Renal cortex interstitium (tissue), 15 donors: Measurements from ENCODE around the gene ALG14. TPM values are rescaled to one million over a fixed set of nuclear protein-coding genes. Genes with fewer than 3 reads are reported as not detected.

Experiments used
- DNase-seq, 11 donors: peaks; one replicate each; pipeline ENCODE4 v3.0.0-alpha.2; 2013; ENCODE audit warnings: low read depth in 9 of 11, low spot score in 4 of 11; ENCODE audit errors: extremely low read depth in 1 of 11
- long read RNA-seq, 16 experiments: transcript quantifications; one replicate each; lab custom pipeline, GENCODE V29; 2026
- polyA plus RNA-seq, 3 donors: library from polyadenylated mRNA; unstranded; fragments of 120-200 nt; gene quantifications; one replicate each; pipeline ENCODE4 v1.2.1, GENCODE V29; 2013; ENCODE audit not compliant: insufficient read length in 3 of 3

The ALG14 gene
- polyA plus RNA-seq, result 10 to 100 TPM; 13.5 to 14.1 (median 13.7) TPM
- long read RNA-seq, donor 1, full-length matches to known transcripts, result 9 of 9 reads
- long read RNA-seq, donor 1, partial matches to known transcripts, result 0 of 9 reads
- long read RNA-seq, donor 1, other reads (novel, unspliced or antisense), result 0 of 9 reads
- long read RNA-seq, donor 2, full-length matches to known transcripts, result 12 of 12 reads
- long read RNA-seq, donor 2, partial matches to known transcripts, result 0 of 12 reads
- long read RNA-seq, donor 2, other reads (novel, unspliced or antisense), result 0 of 12 reads
- long read RNA-seq, donor 3, full-length matches to known transcripts, result 23 of 23 reads
- long read RNA-seq, donor 3, partial matches to known transcripts, result 0 of 23 reads
- long read RNA-seq, donor 3, other reads (novel, unspliced or antisense), result 0 of 23 reads
- long read RNA-seq, donor 4, full-length matches to known transcripts, result 7 of 7 reads
- long read RNA-seq, donor 4, partial matches to known transcripts, result 0 of 7 reads
- long read RNA-seq, donor 4, other reads (novel, unspliced or antisense), result 0 of 7 reads
- long read RNA-seq, donor 5, result 0 reads
- long read RNA-seq, donor 6, full-length matches to known transcripts, result 11 of 11 reads
- long read RNA-seq, donor 6, partial matches to known transcripts, result 0 of 11 reads
- long read RNA-seq, donor 6, other reads (novel, unspliced or antisense), result 0 of 11 reads
- long read RNA-seq, donor 7, full-length matches to known transcripts, result 7 of 7 reads
- long read RNA-seq, donor 7, partial matches to known transcripts, result 0 of 7 reads
- long read RNA-seq, donor 7, other reads (novel, unspliced or antisense), result 0 of 7 reads
- long read RNA-seq, donor 8, full-length matches to known transcripts, result 25 of 25 reads
- long read RNA-seq, donor 8, partial matches to known transcripts, result 0 of 25 reads
- long read RNA-seq, donor 8, other reads (novel, unspliced or antisense), result 0 of 25 reads
- long read RNA-seq, donor 9, full-length matches to known transcripts, result 11 of 11 reads
- long read RNA-seq, donor 9, partial matches to known transcripts, result 0 of 11 reads
- long read RNA-seq, donor 9, other reads (novel, unspliced or antisense), result 0 of 11 reads
- long read RNA-seq, donor 10, full-length matches to known transcripts, result 9 of 9 reads
- long read RNA-seq, donor 10, partial matches to known transcripts, result 0 of 9 reads
- long read RNA-seq, donor 10, other reads (novel, unspliced or antisense), result 0 of 9 reads
- long read RNA-seq, donor 11, full-length matches to known transcripts, result 6 of 6 reads
- long read RNA-seq, donor 11, partial matches to known transcripts, result 0 of 6 reads
- long read RNA-seq, donor 11, other reads (novel, unspliced or antisense), result 0 of 6 reads
- long read RNA-seq, donor 12, full-length matches to known transcripts, result 2 of 2 reads
- long read RNA-seq, donor 12, partial matches to known transcripts, result 0 of 2 reads
- long read RNA-seq, donor 12, other reads (novel, unspliced or antisense), result 0 of 2 reads
- long read RNA-seq, donor 13, full-length matches to known transcripts, result 23 of 23 reads
- long read RNA-seq, donor 13, partial matches to known transcripts, result 0 of 23 reads
- long read RNA-seq, donor 13, other reads (novel, unspliced or antisense), result 0 of 23 reads
- long read RNA-seq, donor 14, full-length matches to known transcripts, result 11 of 11 reads
- long read RNA-seq, donor 14, partial matches to known transcripts, result 0 of 11 reads
- long read RNA-seq, donor 14, other reads (novel, unspliced or antisense), result 0 of 11 reads
- long read RNA-seq, donor 15, full-length matches to known transcripts, result 7 of 7 reads
- long read RNA-seq, donor 15, partial matches to known transcripts, result 0 of 7 reads
- long read RNA-seq, donor 15, other reads (novel, unspliced or antisense), result 0 of 7 reads
- long read RNA-seq, donor 16, full-length matches to known transcripts, result 15 of 15 reads
- long read RNA-seq, donor 16, partial matches to known transcripts, result 0 of 15 reads
- long read RNA-seq, donor 16, other reads (novel, unspliced or antisense), result 0 of 15 reads

- DNase-seq, result peak; percentile 89 to 97 (median 95)
Observed at GRCh38 chr1:95072532-95073419, at the start of gene ALG14. Gene ALG14 (minus strand): TSS chr1:95072951. CDS start chr1:95072898, 53 bp downstream.

GRCh38 chr1:95122151-95122697, 49.5 kb upstream of the ALG14 start:
- no peak for DNase-seq

DNA sequence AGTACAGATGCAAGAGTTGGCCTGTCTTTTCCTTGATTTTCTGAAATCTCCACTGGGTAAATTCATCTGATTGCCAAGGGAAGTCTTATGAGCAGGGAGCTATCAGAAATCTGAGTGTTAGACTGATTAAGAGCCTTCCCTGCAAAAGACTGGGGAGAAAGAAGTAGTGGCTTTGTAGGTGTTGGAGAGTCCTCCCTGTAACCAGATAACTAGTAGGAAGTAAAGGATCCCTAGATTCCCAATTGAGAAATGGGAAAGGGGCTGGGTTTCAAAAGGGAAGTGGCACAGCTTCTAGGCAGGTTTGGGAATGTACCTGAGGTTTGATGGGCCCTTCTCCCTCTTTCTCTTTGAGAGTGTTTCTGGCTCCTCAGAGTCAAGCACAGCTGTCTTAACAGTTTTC, 46.5 kb upstream of the ALG14 start:
- no peak for DNase-seq

DNA sequence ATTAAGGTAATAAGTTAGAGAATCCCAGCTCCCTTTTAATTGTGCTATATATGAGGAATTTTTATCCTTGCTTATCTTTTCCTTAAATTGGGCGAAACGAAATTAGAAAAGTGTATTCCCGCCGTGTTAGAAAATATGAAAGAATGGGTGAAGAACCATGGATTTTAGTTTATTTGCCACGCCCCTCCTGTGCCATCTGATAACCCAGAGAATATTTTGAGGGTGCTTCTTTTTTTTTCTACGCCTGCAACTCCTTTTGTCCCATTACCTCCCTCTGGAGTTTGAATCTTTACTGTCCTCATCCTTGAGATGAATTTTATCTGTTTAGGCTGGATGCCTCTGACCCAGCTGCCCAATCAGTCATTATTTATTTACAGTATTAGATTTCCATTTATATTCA, 46.0 kb upstream of the ALG14 start:
- DNase-seq, result no peak

GRCh38 chr1:95118067-95118499, 45.3 kb upstream of the ALG14 start:
- DNase-seq, result peak in 7 of 11 donors; percentile 3 to 20 (median 15)

GRCh38 chr1:95117207-95118066, 44.7 kb upstream of the ALG14 start, which contains the start of gene TLCD4:
Gene TLCD4 (plus strand): TSS chr1:95117355. CDS start chr1:95143902, 26,547 bp downstream.
- peak; percentile 31 to 64 (median 47) for DNase-seq

GRCh38 chr1:95116580-95117206, 43.9 kb upstream of the ALG14 start:
- peak; percentile 31 to 74 (median 52) for DNase-seq

DNA sequence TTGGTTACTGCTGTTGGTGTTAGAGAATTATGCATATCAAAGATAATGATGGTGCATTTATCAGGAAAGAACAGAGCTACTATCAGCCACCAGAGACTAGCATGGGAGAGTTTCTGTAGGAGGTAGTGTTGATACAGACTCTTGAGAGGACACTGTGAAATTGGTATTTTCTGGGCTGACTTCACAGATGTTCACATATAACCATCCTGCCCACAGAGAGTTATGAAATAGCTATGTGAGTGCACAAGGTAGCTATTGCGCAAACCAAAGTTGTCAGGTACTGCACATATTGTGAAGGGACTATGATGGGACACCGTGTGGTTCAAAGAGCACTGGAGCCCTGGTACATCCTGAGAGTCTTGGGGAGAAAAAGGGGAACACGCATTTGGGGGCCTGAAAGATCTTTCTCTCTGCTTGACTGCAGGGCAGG, 43.0 kb upstream of the ALG14 start:
- DNase-seq, result no peak

DNA sequence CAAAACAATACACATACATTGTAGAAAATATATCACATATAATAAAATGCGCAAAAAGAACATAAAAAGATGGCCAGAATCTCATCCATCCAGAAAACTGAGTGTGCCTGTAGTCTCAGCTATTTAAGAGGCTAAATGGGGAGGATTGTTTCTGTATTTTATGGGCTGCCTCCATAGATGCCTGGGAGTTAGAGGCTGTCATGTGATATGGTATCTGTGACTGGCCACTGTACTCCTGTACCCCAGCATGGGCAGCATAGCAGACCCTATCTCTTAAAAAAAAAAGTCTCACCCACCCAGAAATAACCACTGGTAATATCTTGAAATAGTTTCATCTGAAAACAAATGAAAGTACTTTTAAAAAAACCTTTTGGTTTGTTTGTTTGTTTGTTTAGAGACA, 40.9 kb upstream of the ALG14 start:
- DNase-seq, result no peak

GRCh38 chr1:95111014-95111413, 38.3 kb upstream of the ALG14 start:
- DNase-seq, result no peak

GRCh38 chr1:95108792-95109191, 36.0 kb upstream of the ALG14 start:
- DNase-seq, result no peak

GRCh38 chr1:95098196-95098595, 25.4 kb upstream of the ALG14 start:
- DNase-seq, result no peak

GRCh38 chr1:95097426-95097825, 24.7 kb upstream of the ALG14 start:
- no peak for DNase-seq

DNA sequence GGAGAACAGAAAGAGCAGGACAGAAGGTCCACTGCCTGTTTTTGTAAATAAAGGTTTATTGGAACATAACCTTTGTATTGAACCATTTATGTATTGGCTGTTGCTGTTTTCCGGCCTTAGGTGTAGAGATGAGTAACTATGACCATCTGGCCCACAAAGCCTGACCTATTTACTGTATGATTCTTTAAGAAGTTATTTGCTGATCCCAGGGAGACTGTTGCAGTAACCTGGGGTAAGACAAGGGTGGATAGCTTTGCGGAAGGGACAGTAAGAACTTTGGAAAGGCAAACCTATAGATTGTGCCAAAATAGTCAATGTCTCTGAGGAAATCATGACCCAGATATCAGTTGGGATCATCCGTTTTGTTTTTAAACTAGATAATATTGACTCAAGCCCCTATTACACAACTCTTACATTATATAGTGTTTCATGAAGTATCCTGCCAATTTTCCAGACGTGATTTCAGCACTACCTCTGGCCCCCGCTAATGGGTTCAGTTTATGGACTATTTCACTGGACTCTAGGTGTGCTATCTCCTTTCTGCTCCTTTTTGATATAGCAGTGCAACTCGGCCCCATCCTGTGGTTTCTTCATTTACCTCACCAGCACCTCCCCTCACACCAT, 23.6 kb upstream of the ALG14 start:
- no peak for DNase-seq

- no peak for DNase-seq
Observed at GRCh38 chr1:95095833-95096217, 23.1 kb upstream of the ALG14 start.
